CD4-positive, alpha-beta memory T cell (primary cell): Measurements from ENCODE around the gene GPATCH4. TPM values are rescaled to one million over a fixed set of nuclear protein-coding genes. Genes with fewer than 3 reads are reported as not detected.

Source experiments
- CTCF ChIA-PET: fragments of 350-600 bp; sonication (Branson Sonifier 250); formaldehyde crosslinking; loops from one replicate; lab custom pipeline; 2021; ENCODE audit warnings: inconsistent platforms; ENCODE audit not compliant: partially characterized antibody; lab: Charles Lee
- POLR2A ChIA-PET: fragments of 350-600 bp; sonication (Branson Sonifier 250); formaldehyde crosslinking; loops from one replicate; lab custom pipeline; 2021; ENCODE audit not compliant: partially characterized antibody; lab: Charles Lee
- DNase-seq, 5 donors: peaks; one replicate each; pipeline versions ENCODE4 v3.0.0 to v3.0.0-alpha.2; 2020 to 2022; ENCODE audit warnings: mixed read lengths in 1 of 5
- H3K27ac ChIP-seq: one replicate; pipeline ENCODE4 v1.7.0; 2013; ENCODE audit warnings: low read depth, low read length
- H3K27me3 ChIP-seq: 2 replicates; pipeline ENCODE4 v1.7.0; 2013; ENCODE audit warnings: mild to moderate bottlenecking, low read length, moderate library complexity; ENCODE audit not compliant: insufficient read depth
- H3K36me3 ChIP-seq: 2 replicates; pipeline ENCODE4 v1.7.0; 2013; ENCODE audit warnings: mild to moderate bottlenecking, low read length, moderate library complexity; ENCODE audit not compliant: insufficient read depth
- H3K4me1 ChIP-seq: 2 replicates; pipeline ENCODE4 v1.7.0; 2013; ENCODE audit warnings: mild to moderate bottlenecking, low read length, moderate library complexity; ENCODE audit not compliant: insufficient read depth
- H3K4me3 ChIP-seq, 2 donors: one replicate each; pipeline ENCODE4 v1.7.0; 2013; ENCODE audit warnings: low read length in 2 of 2, mild to moderate bottlenecking in 1 of 2
- H3K9me3 ChIP-seq, 2 donors: one replicate each; pipeline ENCODE4 v1.7.0; 2013; ENCODE audit warnings: low read length in 2 of 2, control low read depth in 1 of 2; ENCODE audit not compliant: control insufficient read depth in 1 of 2
- H3K27ac Mint-ChIP-seq, 7 donors: one replicate each; pipeline ENCODE4 v1.8.0; 2020 to 2021; ENCODE audit warnings: mixed read lengths in 7 of 7, mild to moderate bottlenecking in 6 of 7, inconsistent platforms in 3 of 7, moderate library complexity in 3 of 7
- H3K27me3 Mint-ChIP-seq, 2 donors: one replicate each; pipeline ENCODE4 v1.8.0; 2020 to 2021; ENCODE audit warnings: mixed read lengths in 2 of 2
- H3K36me3 Mint-ChIP-seq, 2 donors: one replicate each; pipeline ENCODE4 v1.8.0; 2020 to 2021; ENCODE audit warnings: mixed read lengths in 2 of 2, inconsistent platforms in 1 of 2, mild to moderate bottlenecking in 1 of 2
- H3K4me1 Mint-ChIP-seq, 4 donors: one replicate each; pipeline ENCODE4 v1.8.0; 2020 to 2021; ENCODE audit warnings: mixed read lengths in 4 of 4, mild to moderate bottlenecking in 1 of 4
- H3K4me3 Mint-ChIP-seq, 8 donors: one replicate each; pipeline ENCODE4 v1.8.0; 2020 to 2021; ENCODE audit warnings: mixed read lengths in 8 of 8, mild to moderate bottlenecking in 7 of 8, moderate library complexity in 6 of 8, inconsistent platforms in 3 of 8
- H3K9me3 Mint-ChIP-seq, 8 donors: one replicate each; pipeline ENCODE4 v1.8.0; 2020 to 2021; ENCODE audit warnings: mixed read lengths in 8 of 8, mild to moderate bottlenecking in 5 of 8, inconsistent platforms in 3 of 8, moderate library complexity in 1 of 8
- intact Hi-C: fragments of 100-400 bp; cut with micrococcal nuclease; formaldehyde crosslinking; loops from one replicate; pipeline ENCODE4 v1.15.1; 2023
- polyA plus RNA-seq, 2 donors: library from polyadenylated mRNA; unstranded; fragments of 300-500 nt; fragmentation: Illumina TruSeq; gene quantifications; one replicate each; pipeline ENCODE4 v1.2.3, GENCODE V29; 2021
- total RNA-seq, 2 experiments: library from RNA; stranded (reverse); gene quantifications; one replicate each; pipeline ENCODE4 v1.2.3, GENCODE V29; 2021

The GPATCH4 gene
- total and polyA plus RNA-seq, 4 experiments from 2014 or later, result 8.1 to 58.5 (median 28.8) TPM

GRCh38 chr1:156547982-156548381 is 53.3 kb downstream of the GPATCH4 start:
- ChIA-PET CTCF (no interaction called here), POLR2A (no interaction called here)
- Mint-ChIP-seq H3K9me3 (no peaks in the 10 kb centered on the region), H3K4me3 (no peak overlapping the region), H3K4me1 (peaks cover 0 to 3% (median under 1%) of the 10 kb centered on the region in 4 donors), H3K27me3 (no peaks in the 10 kb centered on the region), H3K27ac (peak overlapping the region in 1 of 7 donors; percentile 14), H3K36me3 (no peaks in the 10 kb centered on the region)
- Histone ChIP-seq H3K9me3 (no peaks in the 10 kb centered on the region), H3K27me3 (no peaks in the 10 kb centered on the region), H3K27ac (no peak overlapping the region), H3K4me1 (no peaks in the 10 kb centered on the region), H3K36me3 (no peaks in the 10 kb centered on the region), H3K4me3 (no peak overlapping the region)
- DNase-seq, result no peak
- intact Hi-C loops, result no loop called here

DNA sequence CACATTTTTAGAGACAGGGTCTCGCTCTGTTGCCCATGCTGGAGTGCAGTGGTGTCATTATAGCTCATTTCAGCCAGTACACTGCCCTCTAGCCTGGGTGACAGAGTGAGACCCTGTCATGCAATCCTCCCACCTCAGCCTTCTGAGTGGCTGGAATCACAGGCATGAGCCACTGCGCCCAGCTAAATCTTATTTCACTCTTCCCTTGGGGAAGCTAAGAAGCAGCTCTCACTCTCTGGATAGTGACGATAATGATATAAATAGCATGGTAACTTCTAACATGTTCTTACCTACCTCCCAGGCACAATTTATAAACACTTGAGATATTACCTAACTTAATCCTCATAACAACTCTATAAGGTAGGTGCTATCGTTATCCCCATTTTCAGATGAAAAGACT is 53.8 kb downstream of the GPATCH4 start:
- H3K4me3 ChIP-seq, result no peak overlapping the region
- no peaks in the 10 kb centered on the region for H3K27me3 Mint-ChIP-seq
- no peak for DNase-seq
- POLR2A ChIA-PET, result no interaction called here
- peaks cover 0 to 3% (median 0%) of the 10 kb centered on the region in 4 donors for H3K4me1 Mint-ChIP-seq
- no peak overlapping the region for H3K4me3 Mint-ChIP-seq
- H3K27ac ChIP-seq, result no peak overlapping the region
- H3K27ac Mint-ChIP-seq, result peak overlapping the region in 2 of 7 donors; percentile 11 to 14
- H3K27me3 ChIP-seq, result no peaks in the 10 kb centered on the region
- no peaks in the 10 kb centered on the region for H3K9me3 ChIP-seq
- no peaks in the 10 kb centered on the region for H3K36me3 Mint-ChIP-seq
- no peaks in the 10 kb centered on the region for H3K4me1 ChIP-seq
- intact Hi-C loops, result no loop called here
- H3K9me3 Mint-ChIP-seq, result no peaks in the 10 kb centered on the region
- no peaks in the 10 kb centered on the region for H3K36me3 ChIP-seq
- CTCF ChIA-PET, result no interaction called here

DNA sequence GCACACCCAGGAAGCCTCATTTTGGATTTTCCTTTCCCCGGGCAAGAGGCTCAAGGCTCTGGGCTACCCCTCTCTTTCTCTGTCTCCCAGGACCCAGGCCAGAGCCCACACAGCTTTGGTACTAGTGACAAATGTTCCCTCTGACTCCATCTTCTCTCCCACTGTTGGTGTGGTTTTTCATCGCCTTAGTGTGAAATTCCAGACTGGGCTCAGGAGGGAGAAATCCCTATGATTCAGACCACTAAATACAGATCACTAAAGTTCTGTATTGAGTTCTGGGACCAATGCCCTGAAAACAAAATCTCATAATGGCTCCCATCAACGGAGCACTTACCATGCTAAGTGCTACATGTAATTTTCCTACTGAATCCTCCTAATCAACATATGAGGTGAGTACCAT is 55.0 kb downstream of the GPATCH4 start:
- Mint-ChIP-seq H3K9me3 (no peaks in the 10 kb centered on the region), H3K36me3 (no peaks in the 10 kb centered on the region), H3K27me3 (no peaks in the 10 kb centered on the region), H3K4me3 (no peak overlapping the region), H3K27ac (no peak overlapping the region), H3K4me1 (peaks cover 0 to 3% (median 0%) of the 10 kb centered on the region in 4 donors)
- Histone ChIP-seq H3K36me3 (no peaks in the 10 kb centered on the region), H3K4me1 (no peaks in the 10 kb centered on the region), H3K9me3 (no peaks in the 10 kb centered on the region), H3K27me3 (no peaks in the 10 kb centered on the region), H3K4me3 (no peak overlapping the region), H3K27ac (no peak overlapping the region)
- ChIA-PET POLR2A (interaction anchor here (0.5 kb wide), 1 partner anchor 256 kb away, joined by 3 read pairs; no protein-coding TSS in a partner anchor), CTCF (no interaction called here)
- intact Hi-C loops, result no loop called here
- no peak for DNase-seq

DNA sequence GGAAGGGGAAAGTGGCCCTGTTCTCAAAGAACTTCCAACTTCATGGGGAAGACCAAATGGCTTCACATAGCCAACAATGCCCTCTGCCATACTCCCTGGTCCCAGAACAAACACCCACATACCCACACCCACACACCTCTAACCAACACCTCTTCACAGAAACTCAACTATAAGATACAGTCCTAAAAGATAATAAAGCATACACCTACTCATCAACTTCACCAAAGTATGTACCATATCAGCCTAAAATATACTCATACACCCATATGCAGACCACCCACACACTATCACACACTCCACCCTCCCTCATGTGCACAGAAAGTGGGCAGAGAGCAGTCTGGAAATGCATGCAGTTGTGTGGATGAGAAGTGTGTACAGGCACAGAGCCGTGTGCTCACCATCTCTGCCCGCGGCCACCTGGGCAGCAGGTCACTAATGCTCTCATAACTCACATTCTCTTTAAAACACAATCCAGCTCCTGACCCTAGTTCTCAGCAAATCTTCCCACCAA is 56.6 kb downstream of the GPATCH4 start:
- intact Hi-C loops, result no loop called here
- no peaks in the 10 kb centered on the region for H3K36me3 ChIP-seq
- H3K27me3 Mint-ChIP-seq, result no peaks in the 10 kb centered on the region
- peak overlapping the region in 2 of 7 donors; percentile 18 to 53 for H3K27ac Mint-ChIP-seq
- H3K27me3 ChIP-seq, result no peaks in the 10 kb centered on the region
- no peak overlapping the region for H3K4me3 Mint-ChIP-seq
- DNase-seq, result no peak
- POLR2A ChIA-PET, result interaction anchor here (0.7 kb wide), 1 partner anchor 44 kb away, joined by 3 read pairs; no protein-coding TSS in a partner anchor
- H3K36me3 Mint-ChIP-seq, result no peaks in the 10 kb centered on the region
- peaks cover 0 to 3% (median 0%) of the 10 kb centered on the region in 4 donors for H3K4me1 Mint-ChIP-seq
- H3K4me3 ChIP-seq, result no peak overlapping the region
- H3K27ac ChIP-seq, result no peak overlapping the region
- no peaks in the 10 kb centered on the region for H3K9me3 Mint-ChIP-seq
- H3K9me3 ChIP-seq, result no peaks in the 10 kb centered on the region
- CTCF ChIA-PET, result interaction anchor here (0.6 kb wide), 1 partner anchor 816 kb away, joined by 3 read pairs; no protein-coding TSS in a partner anchor
- no peaks in the 10 kb centered on the region for H3K4me1 ChIP-seq

Other genes starting within 250 kb of the GPATCH4 start
- gene RHBG, start 232.3 kb downstream of the GPATCH4 start, total RNA-seq, result not detected
- gene RHBG, start 232.3 kb downstream of the GPATCH4 start, polyA plus RNA-seq, result not detected
- 10 to 100 TPM; 65.0 to 69.6 TPM for gene MEF2D, start 100.7 kb downstream of the GPATCH4 start, total RNA-seq
- 10 to 100 TPM in 1 of 2 donors, 1 to 10 TPM in 1; 4.2 to 13.8 TPM for gene MEF2D, start 100.7 kb downstream of the GPATCH4 start, polyA plus RNA-seq
- gene IQGAP3, start 28.9 kb downstream of the GPATCH4 start, total RNA-seq, result not detected
- gene IQGAP3, start 28.9 kb downstream of the GPATCH4 start, polyA plus RNA-seq, result not detected
- gene TTC24, start 21.8 kb downstream of the GPATCH4 start, total RNA-seq, result under 1 TPM; 0.84 to 0.91 TPM
- under 1 TPM in 1 of 2 donors, not detected in 1; 0.12 TPM for gene TTC24, start 21.8 kb downstream of the GPATCH4 start, polyA plus RNA-seq
- gene NAXE, start 9.7 kb downstream of the GPATCH4 start, total RNA-seq, result 10 to 100 TPM; 46.7 to 49.5 TPM
- gene NAXE, start 9.7 kb downstream of the GPATCH4 start, polyA plus RNA-seq, result 100 to 1,000 TPM in 1 of 2 donors, 10 to 100 TPM in 1; 93.3 to 152 TPM
- gene HAPLN2, start 17.9 kb upstream of the GPATCH4 start, total RNA-seq, result not detected
- gene HAPLN2, start 17.9 kb upstream of the GPATCH4 start, polyA plus RNA-seq, result not detected
- gene BCAN, start 40.6 kb upstream of the GPATCH4 start, total RNA-seq, result not detected
- not detected for gene BCAN, start 40.6 kb upstream of the GPATCH4 start, polyA plus RNA-seq
- not detected for gene NES, start 75.9 kb upstream of the GPATCH4 start, total RNA-seq
- gene NES, start 75.9 kb upstream of the GPATCH4 start, polyA plus RNA-seq, result not detected
- gene CRABP2, start 104.1 kb upstream of the GPATCH4 start, total RNA-seq, result under 1 TPM; 0.55 to 0.61 TPM
- gene CRABP2, start 104.1 kb upstream of the GPATCH4 start, polyA plus RNA-seq, result under 1 TPM in 1 of 2 donors, not detected in 1; 0.21 TPM
- gene METTL25B, start 127.0 kb upstream of the GPATCH4 start, total RNA-seq, result 10 to 100 TPM; 30.5 to 35.7 TPM
- gene METTL25B, start 127.0 kb upstream of the GPATCH4 start, polyA plus RNA-seq, result 1 to 10 TPM; 4.6 to 7.5 TPM
- 10 to 100 TPM; 47.9 to 53.1 TPM for gene ISG20L2, start 127.3 kb upstream of the GPATCH4 start, total RNA-seq
- 10 to 100 TPM; 11.4 to 19.3 TPM for gene ISG20L2, start 127.3 kb upstream of the GPATCH4 start, polyA plus RNA-seq
- 10 to 100 TPM; 44.1 to 47.4 TPM for gene MRPL24, start 139.6 kb upstream of the GPATCH4 start, total RNA-seq
- 100 to 1,000 TPM in 1 of 2 donors, 10 to 100 TPM in 1; 86.7 to 150 TPM for gene MRPL24, start 139.6 kb upstream of the GPATCH4 start, polyA plus RNA-seq
- gene HDGF, start 150.2 kb upstream of the GPATCH4 start, total RNA-seq, result 10 to 100 TPM; 93.3 to 97.0 TPM
- 10 to 100 TPM; 23.8 to 49.3 TPM for gene HDGF, start 150.2 kb upstream of the GPATCH4 start, polyA plus RNA-seq
- gene PRCC, start 166.1 kb upstream of the GPATCH4 start, total RNA-seq, result 10 to 100 TPM; 60.9 to 61.3 TPM
- 10 to 100 TPM; 32.8 to 52.7 TPM for gene PRCC, start 166.1 kb upstream of the GPATCH4 start, polyA plus RNA-seq
- gene SH2D2A, start 215.4 kb upstream of the GPATCH4 start, total RNA-seq, result 10 to 100 TPM; 55.1 to 63.6 TPM
- gene SH2D2A, start 215.4 kb upstream of the GPATCH4 start, polyA plus RNA-seq, result 10 to 100 TPM; 29.1 to 53.9 TPM